CD4-positive, alpha-beta memory T cell (primary cell): Measurements from ENCODE around the gene SIVA1. TPM values are rescaled to one million over a fixed set of nuclear protein-coding genes. Genes with fewer than 3 reads are reported as not detected.

Experiments
- CTCF ChIA-PET: fragments of 350-600 bp; sonication (Branson Sonifier 250); formaldehyde crosslinking; loops from one replicate; lab custom pipeline; 2021; ENCODE audit warnings: inconsistent platforms; ENCODE audit not compliant: partially characterized antibody; lab: Charles Lee
- POLR2A ChIA-PET: fragments of 350-600 bp; sonication (Branson Sonifier 250); formaldehyde crosslinking; loops from one replicate; lab custom pipeline; 2021; ENCODE audit not compliant: partially characterized antibody; lab: Charles Lee
- DNase-seq, 5 donors: peaks; one replicate each; pipeline versions ENCODE4 v3.0.0 to v3.0.0-alpha.2; 2020 to 2022; ENCODE audit warnings: mixed read lengths in 1 of 5
- H3K27ac ChIP-seq: one replicate; pipeline ENCODE4 v1.7.0; 2013; ENCODE audit warnings: low read depth, low read length
- H3K27me3 ChIP-seq: 2 replicates; pipeline ENCODE4 v1.7.0; 2013; ENCODE audit warnings: mild to moderate bottlenecking, low read length, moderate library complexity; ENCODE audit not compliant: insufficient read depth
- H3K36me3 ChIP-seq: 2 replicates; pipeline ENCODE4 v1.7.0; 2013; ENCODE audit warnings: mild to moderate bottlenecking, low read length, moderate library complexity; ENCODE audit not compliant: insufficient read depth
- H3K4me1 ChIP-seq: 2 replicates; pipeline ENCODE4 v1.7.0; 2013; ENCODE audit warnings: mild to moderate bottlenecking, low read length, moderate library complexity; ENCODE audit not compliant: insufficient read depth
- H3K4me3 ChIP-seq, 2 donors: one replicate each; pipeline ENCODE4 v1.7.0; 2013; ENCODE audit warnings: low read length in 2 of 2, mild to moderate bottlenecking in 1 of 2
- H3K9me3 ChIP-seq, 2 donors: one replicate each; pipeline ENCODE4 v1.7.0; 2013; ENCODE audit warnings: low read length in 2 of 2, control low read depth in 1 of 2; ENCODE audit not compliant: control insufficient read depth in 1 of 2
- H3K27ac Mint-ChIP-seq, 7 donors: one replicate each; pipeline ENCODE4 v1.8.0; 2020 to 2021; ENCODE audit warnings: mixed read lengths in 7 of 7, mild to moderate bottlenecking in 6 of 7, inconsistent platforms in 3 of 7, moderate library complexity in 3 of 7
- H3K27me3 Mint-ChIP-seq, 2 donors: one replicate each; pipeline ENCODE4 v1.8.0; 2020 to 2021; ENCODE audit warnings: mixed read lengths in 2 of 2
- H3K36me3 Mint-ChIP-seq, 2 donors: one replicate each; pipeline ENCODE4 v1.8.0; 2020 to 2021; ENCODE audit warnings: mixed read lengths in 2 of 2, inconsistent platforms in 1 of 2, mild to moderate bottlenecking in 1 of 2
- H3K4me1 Mint-ChIP-seq, 4 donors: one replicate each; pipeline ENCODE4 v1.8.0; 2020 to 2021; ENCODE audit warnings: mixed read lengths in 4 of 4, mild to moderate bottlenecking in 1 of 4
- H3K4me3 Mint-ChIP-seq, 8 donors: one replicate each; pipeline ENCODE4 v1.8.0; 2020 to 2021; ENCODE audit warnings: mixed read lengths in 8 of 8, mild to moderate bottlenecking in 7 of 8, moderate library complexity in 6 of 8, inconsistent platforms in 3 of 8
- H3K9me3 Mint-ChIP-seq, 8 donors: one replicate each; pipeline ENCODE4 v1.8.0; 2020 to 2021; ENCODE audit warnings: mixed read lengths in 8 of 8, mild to moderate bottlenecking in 5 of 8, inconsistent platforms in 3 of 8, moderate library complexity in 1 of 8
- intact Hi-C: fragments of 100-400 bp; cut with micrococcal nuclease; formaldehyde crosslinking; loops from one replicate; pipeline ENCODE4 v1.15.1; 2023
- polyA plus RNA-seq, 2 donors: library from polyadenylated mRNA; unstranded; fragments of 300-500 nt; fragmentation: Illumina TruSeq; gene quantifications; one replicate each; pipeline ENCODE4 v1.2.3, GENCODE V29; 2021
- total RNA-seq, 2 experiments: library from RNA; stranded (reverse); gene quantifications; one replicate each; pipeline ENCODE4 v1.2.3, GENCODE V29; 2021

Gene SIVA1
- total and polyA plus RNA-seq, 4 experiments from 2014 or later, result 69.3 to 266 (median 144) TPM

DNA sequence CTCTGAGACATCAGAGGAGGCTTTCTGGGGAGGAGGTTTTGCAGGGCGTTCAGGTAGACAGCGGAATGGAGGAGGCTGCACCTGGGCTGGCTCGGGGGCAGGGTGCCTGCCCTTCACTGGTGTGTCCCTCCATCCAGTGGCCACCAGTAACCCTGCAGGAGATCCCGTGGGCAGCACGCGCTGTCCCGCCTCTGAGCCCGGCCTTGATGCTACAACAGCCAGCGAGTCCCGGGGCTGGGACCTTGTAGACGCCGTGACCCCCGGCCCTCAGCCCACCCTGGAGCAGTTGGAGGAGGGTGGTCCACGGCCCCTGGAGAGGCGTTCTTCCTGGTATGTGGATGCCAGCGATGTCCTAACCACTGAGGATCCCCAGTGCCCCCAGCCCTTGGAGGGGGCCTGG is 38.9 kb upstream of the SIVA1 start:
- no peaks in the 10 kb centered on the region for H3K9me3 Mint-ChIP-seq
- Histone ChIP-seq H3K4me3 (no peak overlapping the region), H3K9me3 (no peaks in the 10 kb centered on the region), H3K4me1 (no peaks in the 10 kb centered on the region), H3K36me3 (peaks cover 17% of the 10 kb centered on the region), H3K27ac (no peak overlapping the region), H3K27me3 (no peaks in the 10 kb centered on the region)
- intact Hi-C loops, result no loop called here
- H3K27ac Mint-ChIP-seq, result no peak overlapping the region
- peaks cover 0 to 2% (median under 1%) of the 10 kb centered on the region in 4 donors for H3K4me1 Mint-ChIP-seq
- no peak overlapping the region for H3K4me3 Mint-ChIP-seq
- CTCF ChIA-PET, result no interaction called here
- H3K27me3 Mint-ChIP-seq, result no peaks in the 10 kb centered on the region
- POLR2A ChIA-PET, result no interaction called here
- no peak for DNase-seq
- peaks cover 3 to 17% of the 10 kb centered on the region in 2 donors for H3K36me3 Mint-ChIP-seq

DNA sequence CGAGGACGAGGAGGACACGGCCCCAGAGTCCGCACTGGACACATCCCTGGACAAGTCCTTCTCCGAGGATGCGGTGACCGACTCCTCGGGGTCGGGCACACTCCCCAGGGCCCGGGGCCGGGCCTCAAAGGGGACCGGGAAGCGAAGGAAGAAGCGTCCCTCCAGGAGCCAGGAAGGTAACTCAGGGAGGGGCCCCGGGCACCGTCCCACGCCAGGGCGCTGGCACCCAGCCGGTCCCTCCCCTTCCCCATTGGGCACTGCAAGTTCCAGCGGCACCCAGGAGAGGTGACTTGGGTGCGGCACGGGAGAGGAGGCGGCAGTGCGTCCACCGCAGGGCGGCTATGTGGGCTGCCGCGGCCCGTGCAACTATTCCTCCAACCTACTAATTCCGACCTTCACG is 38.3 kb upstream of the SIVA1 start:
- Histone ChIP-seq H3K4me1 (no peaks in the 10 kb centered on the region), H3K36me3 (peaks cover 17% of the 10 kb centered on the region), H3K27ac (no peak overlapping the region), H3K4me3 (no peak overlapping the region), H3K27me3 (no peaks in the 10 kb centered on the region), H3K9me3 (no peaks in the 10 kb centered on the region)
- H3K27ac Mint-ChIP-seq, result no peak overlapping the region
- ChIA-PET POLR2A (no interaction called here), CTCF (no interaction called here)
- no peak for DNase-seq
- H3K4me3 Mint-ChIP-seq, result no peak overlapping the region
- H3K4me1 Mint-ChIP-seq, result peaks cover 0 to 2% (median under 1%) of the 10 kb centered on the region in 4 donors
- H3K36me3 Mint-ChIP-seq, result peaks cover 3 to 17% of the 10 kb centered on the region in 2 donors
- no peaks in the 10 kb centered on the region for H3K9me3 Mint-ChIP-seq
- intact Hi-C loops, result no loop called here
- no peaks in the 10 kb centered on the region for H3K27me3 Mint-ChIP-seq

DNA sequence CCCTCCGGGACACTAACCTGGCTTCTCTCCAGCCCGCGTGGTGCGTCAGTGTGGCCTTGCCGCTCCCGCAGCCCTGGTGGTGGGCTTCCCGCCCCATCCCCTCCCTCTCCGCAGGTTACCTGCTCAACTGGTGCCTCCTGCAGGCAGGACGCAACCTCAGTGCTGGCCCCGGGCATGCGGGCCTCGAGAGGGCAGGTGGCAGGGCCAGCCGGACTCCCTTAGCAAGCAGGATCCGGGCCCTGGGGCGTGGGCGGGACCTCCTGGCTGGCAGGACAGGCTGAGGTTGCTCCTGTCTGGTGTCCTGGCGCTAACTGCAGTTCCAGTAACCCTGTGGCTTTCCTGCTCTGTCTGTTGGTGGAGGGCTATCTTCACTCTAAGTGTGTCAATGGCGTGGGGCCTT is 37.5 kb upstream of the SIVA1 start:
- peaks cover 3 to 19% of the 10 kb centered on the region in 2 donors for H3K36me3 Mint-ChIP-seq
- no peaks in the 10 kb centered on the region for H3K27me3 Mint-ChIP-seq
- intact Hi-C loops, result no loop called here
- no peak overlapping the region for H3K4me3 Mint-ChIP-seq
- no peak overlapping the region for H3K4me3 ChIP-seq
- no peak for DNase-seq
- no peaks in the 10 kb centered on the region for H3K9me3 Mint-ChIP-seq
- H3K4me1 ChIP-seq, result no peaks in the 10 kb centered on the region
- ChIA-PET CTCF (no interaction called here), POLR2A (no interaction called here)
- H3K4me1 Mint-ChIP-seq, result peaks cover 0 to 2% (median under 1%) of the 10 kb centered on the region in 4 donors
- no peak overlapping the region for H3K27ac Mint-ChIP-seq
- no peak overlapping the region for H3K27ac ChIP-seq
- peaks cover 17% of the 10 kb centered on the region for H3K36me3 ChIP-seq
- H3K27me3 ChIP-seq, result no peaks in the 10 kb centered on the region
- no peaks in the 10 kb centered on the region for H3K9me3 ChIP-seq

DNA sequence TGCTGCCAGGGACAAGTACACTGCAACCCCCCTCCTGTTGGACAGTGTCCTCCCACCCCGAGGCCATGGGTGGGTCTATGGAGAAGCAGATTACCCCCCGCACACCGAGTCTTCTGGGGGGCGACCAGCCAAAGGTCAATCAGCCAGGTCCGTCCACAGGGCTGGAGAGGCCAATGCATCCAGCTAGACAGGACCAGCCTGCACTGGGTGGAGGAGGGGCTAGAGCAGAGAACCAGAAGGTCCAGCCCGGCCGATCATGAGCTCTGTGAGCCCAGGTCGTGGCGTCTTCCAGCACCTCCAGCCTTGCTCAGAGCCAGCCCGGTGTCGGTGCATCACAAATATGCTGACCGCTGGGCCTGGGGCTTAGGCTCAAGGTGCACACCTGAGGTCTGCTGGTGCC is 37.1 kb upstream of the SIVA1 start:
- Histone ChIP-seq H3K36me3 (peaks cover 14% of the 10 kb centered on the region), H3K9me3 (no peaks in the 10 kb centered on the region), H3K27ac (no peak overlapping the region), H3K4me1 (no peaks in the 10 kb centered on the region), H3K4me3 (no peak overlapping the region), H3K27me3 (no peaks in the 10 kb centered on the region)
- no peak overlapping the region for H3K4me3 Mint-ChIP-seq
- H3K4me1 Mint-ChIP-seq, result peaks cover 0 to 2% (median under 1%) of the 10 kb centered on the region in 4 donors
- POLR2A ChIA-PET, result no interaction called here
- CTCF ChIA-PET, result no interaction called here
- peaks cover 3 to 19% of the 10 kb centered on the region in 2 donors for H3K36me3 Mint-ChIP-seq
- no peaks in the 10 kb centered on the region for H3K9me3 Mint-ChIP-seq
- no peaks in the 10 kb centered on the region for H3K27me3 Mint-ChIP-seq
- no peak for DNase-seq
- intact Hi-C loops, result no loop called here
- no peak overlapping the region for H3K27ac Mint-ChIP-seq

DNA sequence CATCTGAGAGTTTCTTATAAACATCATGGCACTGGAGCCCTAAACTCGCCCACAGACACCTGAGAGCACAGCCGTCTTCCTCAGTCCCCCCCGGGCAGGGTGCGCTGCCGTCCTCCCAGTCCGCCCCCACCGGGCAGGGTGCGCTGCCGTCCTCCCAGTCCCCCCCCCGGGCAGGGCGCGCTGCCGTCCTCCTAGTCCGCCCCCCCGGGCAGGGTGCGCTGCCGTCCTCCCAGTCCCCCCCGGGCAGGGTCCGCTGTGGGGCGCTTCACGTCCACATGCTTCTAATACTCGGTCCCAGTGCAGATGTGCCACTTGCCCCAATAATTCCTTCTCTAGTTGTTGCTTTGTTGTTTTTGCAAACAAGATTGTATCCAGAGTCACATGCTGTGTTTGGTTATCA is 35.8 kb upstream of the SIVA1 start:
- Histone ChIP-seq H3K36me3 (peaks cover 1% of the 10 kb centered on the region), H3K27me3 (no peaks in the 10 kb centered on the region), H3K9me3 (no peaks in the 10 kb centered on the region), H3K4me3 (no peak overlapping the region), H3K27ac (no peak overlapping the region), H3K4me1 (no peaks in the 10 kb centered on the region)
- peaks cover 3 to 19% of the 10 kb centered on the region in 2 donors for H3K36me3 Mint-ChIP-seq
- intact Hi-C loops, result no loop called here
- no peak overlapping the region for H3K27ac Mint-ChIP-seq
- POLR2A ChIA-PET, result no interaction called here
- no peak for DNase-seq
- CTCF ChIA-PET, result no interaction called here
- H3K9me3 Mint-ChIP-seq, result no peaks in the 10 kb centered on the region
- no peak overlapping the region for H3K4me3 Mint-ChIP-seq
- no peaks in the 10 kb centered on the region for H3K27me3 Mint-ChIP-seq
- H3K4me1 Mint-ChIP-seq, result peaks cover 0 to 2% (median under 1%) of the 10 kb centered on the region in 4 donors

DNA sequence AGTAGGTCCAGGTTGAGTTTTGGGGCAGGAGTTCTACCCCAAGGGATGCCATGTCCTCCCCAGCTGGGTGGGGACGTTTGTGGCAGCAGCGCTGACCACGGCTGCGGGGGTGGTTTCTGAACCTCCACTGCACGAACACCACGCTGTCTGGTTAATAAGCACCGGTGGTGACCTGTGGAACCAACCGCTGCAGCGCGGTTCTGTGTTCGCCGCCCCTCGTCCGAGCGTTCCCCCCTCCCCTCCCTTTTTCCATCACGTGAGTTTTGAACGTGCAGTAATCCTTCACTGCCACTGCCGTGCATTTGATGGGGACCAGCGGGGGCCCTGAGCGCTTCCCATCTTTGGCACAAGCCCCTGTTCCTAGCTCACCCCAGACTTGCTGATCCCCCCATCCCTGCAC is 35.3 kb upstream of the SIVA1 start:
- H3K4me3 Mint-ChIP-seq, result no peak overlapping the region
- DNase-seq, result no peak
- Histone ChIP-seq H3K27ac (no peak overlapping the region), H3K4me1 (no peaks in the 10 kb centered on the region), H3K9me3 (no peaks in the 10 kb centered on the region), H3K4me3 (no peak overlapping the region), H3K27me3 (no peaks in the 10 kb centered on the region), H3K36me3 (no peaks in the 10 kb centered on the region)
- H3K27ac Mint-ChIP-seq, result no peak overlapping the region
- peaks cover 0 to 2% (median under 1%) of the 10 kb centered on the region in 4 donors for H3K4me1 Mint-ChIP-seq
- H3K9me3 Mint-ChIP-seq, result no peaks in the 10 kb centered on the region
- H3K27me3 Mint-ChIP-seq, result no peaks in the 10 kb centered on the region
- H3K36me3 Mint-ChIP-seq, result peaks cover 3 to 19% of the 10 kb centered on the region in 2 donors
- ChIA-PET POLR2A (no interaction called here), CTCF (no interaction called here)
- intact Hi-C loops, result no loop called here

DNA sequence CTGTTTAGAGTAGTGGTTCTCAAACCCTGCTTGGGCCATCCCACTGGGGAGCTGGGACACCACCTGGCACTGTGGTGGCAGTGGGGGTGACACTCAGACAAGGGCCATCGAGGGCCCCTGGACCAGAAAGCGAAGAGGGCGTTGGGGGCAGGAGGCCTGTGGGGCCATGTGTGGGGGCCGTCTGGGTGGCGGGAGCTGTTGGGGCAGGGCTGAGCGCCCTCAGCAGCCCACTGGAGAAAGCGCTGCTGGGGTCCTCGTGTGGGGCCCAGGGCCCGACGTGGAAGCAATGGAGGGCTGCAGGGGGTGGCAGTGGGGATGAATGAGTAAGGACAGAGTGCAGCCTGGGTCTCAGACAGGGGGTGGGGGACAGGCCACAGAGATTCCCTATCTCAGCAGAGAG is 34.8 kb upstream of the SIVA1 start:
- no peaks in the 10 kb centered on the region for H3K36me3 ChIP-seq
- intact Hi-C loops, result no loop called here
- no peaks in the 10 kb centered on the region for H3K27me3 Mint-ChIP-seq
- ChIA-PET POLR2A (no interaction called here), CTCF (no interaction called here)
- no peak overlapping the region for H3K4me3 ChIP-seq
- H3K27ac ChIP-seq, result no peak overlapping the region
- H3K27ac Mint-ChIP-seq, result peak overlapping the region in 1 of 7 donors; percentile 71
- no peaks in the 10 kb centered on the region for H3K27me3 ChIP-seq
- no peaks in the 10 kb centered on the region for H3K9me3 ChIP-seq
- peaks cover 3 to 16% of the 10 kb centered on the region in 2 donors for H3K36me3 Mint-ChIP-seq
- DNase-seq, result no peak
- no peaks in the 10 kb centered on the region for H3K9me3 Mint-ChIP-seq
- peaks cover under 1% of the 10 kb centered on the region for H3K4me1 ChIP-seq
- H3K4me1 Mint-ChIP-seq, result peaks cover 0 to 2% (median under 1%) of the 10 kb centered on the region in 4 donors
- no peak overlapping the region for H3K4me3 Mint-ChIP-seq

DNA sequence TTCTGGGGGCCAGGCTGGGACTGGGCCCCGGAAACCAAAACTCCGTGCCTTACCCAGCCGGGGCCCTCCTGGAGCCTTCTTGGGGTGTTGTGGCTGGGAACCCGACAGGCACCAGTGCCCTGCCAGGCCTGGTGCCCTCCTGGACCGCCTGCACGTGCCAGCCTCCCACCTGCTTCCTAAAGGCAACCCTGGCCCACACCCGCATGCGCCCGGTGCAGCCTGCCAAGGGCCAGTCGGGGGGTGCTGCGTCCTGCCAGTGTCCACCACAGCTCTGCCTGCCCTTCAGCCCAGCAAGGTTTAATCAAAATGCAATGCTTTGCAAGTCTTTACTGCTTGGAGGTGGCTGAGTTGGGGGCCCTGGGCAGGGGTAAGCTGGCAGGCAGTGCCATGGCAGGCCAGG is 34.1 kb upstream of the SIVA1 start:
- CTCF ChIA-PET, result no interaction called here

More for the DNA sequence above, 34.1 kb upstream of the SIVA1 start:
- peaks cover 3 to 14% of the 10 kb centered on the region in 2 donors for H3K36me3 Mint-ChIP-seq
- H3K4me3 ChIP-seq, result no peak overlapping the region
- no peaks in the 10 kb centered on the region for H3K27me3 Mint-ChIP-seq
- H3K9me3 Mint-ChIP-seq, result no peaks in the 10 kb centered on the region
- intact Hi-C loops, result no loop called here
- H3K27ac ChIP-seq, result no peak overlapping the region
- no peak overlapping the region for H3K27ac Mint-ChIP-seq
- H3K4me3 Mint-ChIP-seq, result no peak overlapping the region
- H3K36me3 ChIP-seq, result no peaks in the 10 kb centered on the region
- no peaks in the 10 kb centered on the region for H3K9me3 ChIP-seq
- POLR2A ChIA-PET, result no interaction called here
- no peak for DNase-seq
- H3K27me3 ChIP-seq, result no peaks in the 10 kb centered on the region
- H3K4me1 Mint-ChIP-seq, result peaks cover 0 to 2% (median under 1%) of the 10 kb centered on the region in 4 donors
- peaks cover 5% of the 10 kb centered on the region for H3K4me1 ChIP-seq
